Left lobe of liver (tissue), 2 donors: ENCODE data around the gene CEL. TPM values are rescaled to one million over a fixed set of nuclear protein-coding genes. Genes with fewer than 3 reads are reported as not detected.
"Not testable (repeated sequence)": the region's sequence is repeated elsewhere in the genome, so short reads cannot be mapped to it uniquely, and the experiment has no call there.

Experiments
- ATAC-seq: fragments of 200-7000 bp; cut with Tn5 transposase; one replicate; pipeline ENCODE4 v1.9.1; 2020; ENCODE audit warnings: mild to moderate bottlenecking, moderate library complexity
- DNase-seq: peaks from one replicate; pipeline ENCODE4 v3.0.0-alpha.2; 2020; ENCODE audit warnings: low spot score
- total RNA-seq: library from RNA; stranded (reverse); gene quantifications from one replicate; pipeline ENCODE4 v1.2.1, GENCODE V29; 2021
- donor health status: DM: no; HTN: no; CAD: no; lungs with moderate emphysema.
- donor health status: DM: no; HTN: yes; CAD: no.

Gene CEL
- total RNA-seq, 1 donor from 2014 or later, result 7.7 TPM

- ATAC-seq (peak; percentile 22), DNase-seq (no peak)
Observed at GRCh38 chr9:133046196-133046899, 15.4 kb upstream of the CEL start.

GRCh38 chr9:133046900-133047295 lies 14.9 kb upstream of the CEL start:
- no peak for ATAC-seq
- DNase-seq, result no peak

GRCh38 chr9:133048595-133048994 lies 13.2 kb upstream of the CEL start:
- peak; percentile 76 for ATAC-seq
- no peak for DNase-seq

- DNase-seq (no peak), ATAC-seq (no peak)
Observed at GRCh38 chr9:133049043-133049442, 12.7 kb upstream of the CEL start.

- DNase-seq (no peak), ATAC-seq (no peak)
Observed at GRCh38 chr9:133050142-133050541, 11.6 kb upstream of the CEL start.

- DNase-seq (no peak), ATAC-seq (no peak)
Observed at GRCh38 chr9:133050781-133051180, 11.0 kb upstream of the CEL start.

- ATAC-seq (no peak), DNase-seq (no peak)
Observed at GRCh38 chr9:133051281-133051900, 10.4 kb upstream of the CEL start.

- ATAC-seq, result no peak
Observed at GRCh38 chr9:133051966-133052539, 9.7 kb upstream of the CEL start.

GRCh38 chr9:133054194-133054890 lies 7.4 kb upstream of the CEL start:
- ATAC-seq (no peak), DNase-seq (no peak)

More at GRCh38 chr9:133051966-133052539, 9.7 kb upstream of the CEL start:
- no peak for DNase-seq

- DNase-seq (no peak), ATAC-seq (no peak)
Observed at GRCh38 chr9:133054966-133055365, 6.8 kb upstream of the CEL start.

GRCh38 chr9:133055788-133056420 lies 5.9 kb upstream of the CEL start:
- DNase-seq (no peak), ATAC-seq (no peak)

- no peak for DNase-seq
- ATAC-seq, result no peak
Observed at GRCh38 chr9:133056533-133056932, 5.2 kb upstream of the CEL start.

- no peak for DNase-seq
- ATAC-seq, result no peak
Observed at GRCh38 chr9:133057006-133057405, 4.8 kb upstream of the CEL start.

GRCh38 chr9:133057553-133057952 lies 4.2 kb upstream of the CEL start:
- ATAC-seq, result no peak
- DNase-seq, result no peak

- no peak for ATAC-seq
- no peak for DNase-seq
Observed at GRCh38 chr9:133058071-133058470, 3.7 kb upstream of the CEL start.

GRCh38 chr9:133058550-133059320 lies 3.0 kb upstream of the CEL start:
- DNase-seq (no peak), ATAC-seq (no peak)

- DNase-seq (no peak), ATAC-seq (no peak)
Observed at GRCh38 chr9:133059623-133060022, 2.2 kb upstream of the CEL start.

GRCh38 chr9:133060417-133060841 lies 1.4 kb upstream of the CEL start:
- DNase-seq, result no peak
- no peak for ATAC-seq

- not testable (repeated sequence) for DNase-seq, ATAC-seq
Observed at GRCh38 chr9:133061019-133061763, 590 bp upstream of the CEL start.

GRCh38 chr9:133062569-133062968 lies 788 bp downstream of the CEL start:
- not testable (repeated sequence) for ATAC-seq, DNase-seq
